Erythroblast (primary cell): ENCODE data around the gene DDX4.

ENCODE experiments used
- GATA1 ChIP-seq: IDR thresholded peaks from 2 replicates; pipeline ENCODE4 v1.6.1; 2011; ENCODE audit warnings: low read depth, mild to moderate bottlenecking, control low read depth, low read length, moderate library complexity
- POLR2A ChIP-seq: IDR thresholded peaks from 2 replicates; pipeline ENCODE4 v1.6.1; 2011; ENCODE audit warnings: mild to moderate bottlenecking, low read length

GRCh38 chr5:55851675-55851979 lies 113.8 kb downstream of the DDX4 start:
- TF ChIP-seq POLR2A (no peak), GATA1 (no peak)
